Right lung (tissue), 5 donors: Measurements from ENCODE around the gene CASZ1. TPM values are rescaled to one million over a fixed set of nuclear protein-coding genes. Genes with fewer than 3 reads are reported as not detected.

Experiments
- DNase-seq, 2 donors: peaks; one replicate each; pipeline ENCODE4 v3.0.0-alpha.2; 2013
- polyA plus RNA-seq, 5 donors: library from polyadenylated mRNA; unstranded; fragments of 120-200 nt; gene quantifications; one replicate each; pipeline versions ENCODE4 v1.2.1 to v1.2.3, GENCODE V29; 2013; ENCODE audit warnings: inconsistent platforms in 1 of 5, low replicate concordance in 1 of 5; ENCODE audit not compliant: insufficient read length in 5 of 5, insufficient read depth in 1 of 5

CASZ1 gene
- polyA plus RNA-seq, 5 donors: 14.9 to 21.4 (median 16.9) TPM

DNA sequence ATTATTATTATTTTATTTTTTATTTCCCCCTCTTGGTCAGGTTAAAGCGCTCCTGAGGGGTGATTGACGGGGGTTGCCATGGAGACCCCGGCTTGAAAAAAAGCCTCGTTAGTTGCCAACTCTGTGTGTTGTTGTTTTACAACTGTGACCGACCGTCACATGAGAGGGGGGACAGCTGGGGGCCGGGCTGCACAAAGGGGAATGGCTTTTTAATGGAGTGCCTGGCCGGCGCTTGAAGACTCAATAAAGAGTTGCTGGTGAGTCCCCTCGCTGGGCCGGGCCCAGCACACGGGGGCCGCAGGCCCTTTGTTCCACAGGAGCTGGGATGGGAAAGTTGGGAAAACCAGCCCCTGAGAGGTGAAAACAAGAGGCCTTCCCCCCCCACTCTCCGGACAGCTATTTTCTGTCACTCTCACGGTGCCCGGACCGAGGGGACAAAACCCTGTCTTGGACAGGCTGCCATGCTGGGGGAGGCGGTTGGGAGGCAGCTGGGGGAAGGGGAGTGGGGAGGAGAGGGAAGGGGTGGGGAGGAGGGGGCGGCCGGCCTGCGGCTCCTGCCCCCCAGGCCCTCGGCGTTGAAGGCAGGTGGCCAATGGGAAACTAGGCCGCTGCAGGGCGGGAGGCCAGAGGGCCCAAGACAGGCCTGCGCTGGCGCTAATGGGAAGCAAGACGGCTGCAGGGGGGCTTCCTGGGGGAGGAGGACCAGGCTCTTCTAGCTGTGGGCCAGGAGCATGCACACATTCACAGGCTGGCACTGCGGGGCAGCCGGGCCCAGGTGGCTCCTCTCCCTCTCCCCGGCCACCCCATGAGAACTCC is 67.6 kb downstream of the CASZ1 start:
- peak; percentile 70 to 76 for DNase-seq

DNA sequence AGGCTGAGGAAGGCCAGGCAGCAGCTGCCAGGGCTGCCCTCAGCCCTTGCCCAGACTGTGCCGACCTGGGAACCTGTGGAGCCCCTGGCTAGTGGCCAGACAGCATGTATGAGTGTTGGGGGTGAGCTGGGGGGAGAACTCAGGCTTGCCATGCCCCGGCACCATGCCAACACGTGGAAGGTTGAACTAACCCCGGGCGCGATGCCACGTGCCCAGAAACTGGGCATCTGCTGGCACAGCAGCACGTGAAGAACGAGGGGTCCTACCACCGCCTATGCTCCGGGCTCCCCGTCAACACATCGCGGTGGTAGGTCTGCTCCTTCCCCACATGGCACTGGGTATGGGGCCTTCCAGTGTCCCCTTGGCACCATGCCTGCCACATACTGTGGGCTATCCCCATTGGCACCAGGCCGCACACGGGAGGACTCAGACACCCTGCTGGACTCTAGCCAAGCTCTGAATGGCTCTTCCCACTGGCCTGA is 68.7 kb downstream of the CASZ1 start:
- no peak for DNase-seq

DNA sequence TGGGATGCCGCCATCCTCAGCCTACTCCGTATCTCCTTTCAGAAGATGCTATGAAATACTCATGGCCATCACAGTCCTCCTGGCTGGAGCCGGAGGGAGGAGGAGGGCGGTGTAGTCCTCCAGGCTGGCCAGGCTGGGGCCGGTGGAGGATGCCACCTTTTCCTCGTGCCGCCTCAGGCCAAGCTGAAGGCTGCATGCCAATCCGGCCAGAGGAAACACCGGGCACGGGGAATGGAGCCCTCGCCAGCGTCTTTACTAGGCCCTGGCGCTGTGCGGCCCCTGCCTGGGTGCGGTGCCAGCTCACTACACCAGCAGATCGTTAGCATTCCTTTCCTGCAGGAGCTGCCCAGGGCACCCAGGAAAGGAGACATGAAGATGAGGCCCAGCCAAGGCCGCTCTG is 70.1 kb downstream of the CASZ1 start:
- DNase-seq: no peak

DNA sequence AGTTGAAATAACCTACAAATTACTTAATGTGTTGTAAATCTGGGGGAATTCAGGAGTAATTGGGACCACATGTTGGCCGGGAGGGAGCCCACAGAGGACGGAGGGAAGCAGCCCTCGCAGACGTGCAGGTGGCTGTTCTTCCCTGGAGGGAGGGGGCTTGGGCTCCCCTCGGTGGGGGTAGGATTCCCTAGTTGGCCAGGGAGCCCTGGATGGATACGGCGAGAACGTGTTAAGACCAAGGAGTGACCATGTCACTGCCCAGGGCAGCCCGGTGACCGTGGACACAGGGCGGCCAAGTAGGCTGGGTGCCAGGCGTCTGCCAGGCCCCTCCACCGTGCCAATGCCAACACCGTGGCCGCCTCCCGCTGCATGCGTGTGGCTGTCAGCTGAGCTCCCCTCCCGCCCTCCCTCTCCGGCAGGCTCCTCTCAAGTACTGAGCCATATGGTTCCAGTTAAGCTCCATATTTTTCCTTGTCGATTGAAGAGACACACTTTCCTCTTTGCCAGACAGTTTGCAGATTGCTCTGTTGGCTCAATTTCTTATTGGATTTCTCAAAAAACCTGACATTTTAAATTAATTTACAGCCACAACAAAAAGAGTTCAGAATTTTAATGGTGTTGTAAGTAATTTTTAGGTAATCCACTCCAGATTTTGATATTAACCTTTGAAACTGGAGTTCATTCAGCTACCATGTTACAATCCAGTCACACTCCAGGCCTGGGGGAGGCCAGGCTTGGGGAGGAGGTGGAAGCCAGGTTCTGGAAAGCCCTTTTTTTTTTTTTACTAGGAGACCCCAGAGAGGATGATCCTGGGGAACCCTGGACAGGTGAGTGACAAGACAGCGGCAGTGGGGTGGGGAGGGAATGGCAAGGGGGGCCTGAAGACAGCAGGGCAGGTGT is 71.2 kb downstream of the CASZ1 start:
- peak; percentile 56 to 59 for DNase-seq

DNA sequence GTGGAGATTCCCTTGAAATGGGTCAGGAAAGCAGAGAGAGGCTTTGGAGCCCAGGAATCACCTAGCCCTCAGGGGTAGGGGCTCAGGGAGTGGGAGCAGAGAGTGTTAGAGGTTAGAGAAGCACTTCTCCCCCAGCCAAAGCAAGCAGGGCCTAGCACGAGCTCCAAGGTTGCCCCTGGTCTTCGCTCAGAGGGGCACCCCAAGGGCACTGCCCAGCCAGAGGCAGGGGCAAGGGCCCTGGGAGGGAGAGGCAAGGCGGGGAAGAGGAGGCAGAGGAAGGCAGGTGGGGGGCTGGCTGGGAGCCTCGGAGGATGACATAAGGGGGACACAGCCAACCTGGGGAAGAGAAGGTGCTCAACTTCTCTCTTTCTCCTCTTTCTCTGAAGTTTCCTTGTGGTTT is 71.9 kb downstream of the CASZ1 start:
- no peak for DNase-seq

DNA sequence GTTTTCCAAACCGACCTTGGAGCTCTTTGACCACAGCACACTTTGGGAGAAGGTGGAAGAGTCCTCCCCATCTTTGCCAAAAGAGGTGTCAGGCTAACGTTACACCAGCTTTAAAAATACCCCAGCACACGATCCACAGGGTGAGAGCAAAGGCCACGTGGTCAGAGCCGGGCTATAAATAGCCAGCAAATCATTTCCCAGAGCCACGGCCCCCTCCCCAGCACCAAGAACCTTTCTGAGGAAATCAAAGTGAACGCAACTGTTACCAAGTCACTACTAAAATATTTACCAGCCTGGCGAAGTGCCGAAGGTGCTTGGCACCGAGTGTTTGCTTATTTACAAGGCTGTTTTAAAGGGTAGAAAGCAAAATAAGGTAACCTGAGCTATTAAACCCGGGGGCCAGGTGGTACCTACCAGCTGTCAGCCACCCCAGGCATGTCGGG is 72.4 kb downstream of the CASZ1 start:
- DNase-seq: peak; percentile 77 to 79

DNA sequence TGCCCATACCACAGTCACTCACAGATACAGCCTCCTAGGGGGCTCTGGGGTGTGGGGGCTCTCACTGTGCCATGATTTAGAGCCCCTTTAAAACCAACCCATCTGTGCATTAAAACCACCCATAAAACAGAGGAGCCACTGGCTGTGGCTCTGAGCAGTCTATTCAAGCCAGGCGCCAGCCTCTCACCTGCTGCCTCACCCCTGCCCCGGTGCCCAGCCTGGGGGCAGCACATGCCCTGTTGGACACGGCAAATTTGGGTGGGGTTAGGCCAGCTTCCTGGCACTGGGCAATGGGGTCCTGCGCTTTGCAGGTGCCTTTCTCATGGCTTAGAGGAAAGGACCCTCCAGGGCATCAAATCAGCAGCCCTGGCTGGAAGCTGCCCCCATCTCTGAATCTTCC is 73.1 kb downstream of the CASZ1 start:
- no peak for DNase-seq

DNA sequence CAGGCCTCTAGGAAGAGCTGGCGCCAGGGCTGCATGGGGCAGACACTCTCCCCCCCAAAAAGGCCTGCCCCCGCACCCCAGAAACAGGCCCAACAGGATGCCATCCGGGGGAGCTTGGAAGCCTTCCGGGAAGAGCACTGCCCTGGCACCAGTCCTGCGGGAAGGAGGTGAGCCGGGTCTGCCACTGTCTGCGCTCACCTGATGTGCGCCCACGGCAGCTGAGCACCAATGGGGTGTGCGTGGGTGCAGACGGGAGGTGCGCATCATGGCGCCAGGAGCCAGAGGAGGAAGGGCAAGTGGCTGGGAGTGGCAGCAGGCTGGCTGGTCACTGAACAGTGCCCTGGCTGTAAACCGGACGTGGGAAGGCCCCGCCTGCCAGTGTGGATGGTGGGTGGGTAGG is 73.6 kb downstream of the CASZ1 start:
- DNase-seq: no peak

DNA sequence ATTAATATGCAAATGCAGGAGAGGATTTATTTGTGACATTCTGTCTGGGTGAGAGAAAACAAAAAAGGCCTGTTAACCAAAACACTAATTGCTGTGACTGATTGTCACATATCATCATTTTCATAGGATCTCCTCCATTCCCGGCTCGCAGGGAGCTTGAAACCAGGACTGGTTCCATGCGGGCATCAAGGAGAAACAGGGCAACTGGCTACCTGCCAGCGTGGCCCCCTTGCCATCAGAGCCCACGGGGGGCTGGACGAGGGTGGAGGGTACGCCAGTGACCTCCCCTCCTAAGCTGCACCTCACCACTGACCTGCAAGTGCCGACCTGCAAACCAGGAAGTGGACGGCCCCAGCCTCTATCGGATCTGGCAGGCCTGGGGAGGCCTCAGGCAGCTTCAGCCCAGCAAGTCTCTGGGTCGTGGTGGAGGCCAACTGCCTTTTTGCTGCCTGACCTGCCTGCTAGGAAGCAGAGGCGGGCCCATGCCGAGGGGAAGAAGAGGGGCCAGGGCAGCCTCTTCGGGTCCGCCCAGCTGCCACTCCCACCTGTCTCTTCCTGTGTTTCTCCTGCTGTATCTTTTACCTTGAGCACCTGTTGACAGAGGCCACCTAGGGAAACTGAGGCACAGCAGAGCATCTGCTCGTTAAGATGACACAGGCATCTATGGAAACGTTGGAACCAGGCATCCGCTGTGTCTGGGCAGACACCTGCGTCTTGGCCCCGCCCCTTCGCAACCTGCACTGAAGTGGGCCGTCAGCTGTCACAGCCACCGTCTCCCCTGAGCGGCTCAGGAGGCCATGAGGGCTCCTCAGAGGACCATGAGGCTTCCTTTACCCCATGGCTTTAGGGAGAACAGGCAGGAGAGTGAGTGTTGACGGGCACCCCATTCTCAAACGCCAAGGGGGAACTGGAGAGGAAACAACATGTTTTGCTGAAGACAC is 74.8 kb downstream of the CASZ1 start:
- DNase-seq: no peak

DNA sequence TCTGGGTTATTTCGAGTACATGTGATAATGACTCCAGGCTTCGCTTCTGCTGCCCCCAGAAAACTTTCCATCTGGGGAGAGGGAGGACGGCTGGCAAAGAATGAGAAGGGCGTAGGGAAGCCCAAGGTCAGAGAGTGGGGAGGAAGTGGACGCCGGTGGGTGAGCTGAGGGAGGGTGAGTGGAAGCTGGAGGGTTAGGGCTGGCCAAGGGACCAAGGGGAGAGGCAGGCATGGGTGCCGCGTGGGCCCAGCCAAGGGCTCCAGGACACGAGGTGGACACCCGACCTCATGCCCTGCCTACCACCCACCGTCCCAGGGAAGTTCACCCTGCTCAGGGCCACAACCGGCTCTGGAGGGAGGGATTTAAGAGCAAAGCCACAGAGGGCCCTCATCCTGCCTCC is 75.8 kb downstream of the CASZ1 start:
- no peak for DNase-seq

DNA sequence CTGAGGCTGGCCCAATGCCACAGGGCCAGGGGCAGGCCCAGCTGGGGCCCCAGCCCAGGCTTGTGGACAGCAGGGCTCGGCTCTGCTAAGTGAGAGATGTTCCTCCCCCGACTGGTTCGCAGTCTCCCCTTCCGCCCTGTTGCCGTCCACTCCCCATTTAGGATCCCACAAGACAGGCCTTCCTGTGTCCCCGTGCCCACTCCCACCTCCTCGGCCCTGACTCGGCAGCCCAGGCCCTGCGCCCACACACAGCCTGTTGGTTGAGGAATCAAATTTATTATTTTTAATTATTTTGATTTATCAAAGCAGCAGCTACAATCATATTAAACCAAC is 78.4 kb downstream of the CASZ1 start:
- DNase-seq: no peak

DNA sequence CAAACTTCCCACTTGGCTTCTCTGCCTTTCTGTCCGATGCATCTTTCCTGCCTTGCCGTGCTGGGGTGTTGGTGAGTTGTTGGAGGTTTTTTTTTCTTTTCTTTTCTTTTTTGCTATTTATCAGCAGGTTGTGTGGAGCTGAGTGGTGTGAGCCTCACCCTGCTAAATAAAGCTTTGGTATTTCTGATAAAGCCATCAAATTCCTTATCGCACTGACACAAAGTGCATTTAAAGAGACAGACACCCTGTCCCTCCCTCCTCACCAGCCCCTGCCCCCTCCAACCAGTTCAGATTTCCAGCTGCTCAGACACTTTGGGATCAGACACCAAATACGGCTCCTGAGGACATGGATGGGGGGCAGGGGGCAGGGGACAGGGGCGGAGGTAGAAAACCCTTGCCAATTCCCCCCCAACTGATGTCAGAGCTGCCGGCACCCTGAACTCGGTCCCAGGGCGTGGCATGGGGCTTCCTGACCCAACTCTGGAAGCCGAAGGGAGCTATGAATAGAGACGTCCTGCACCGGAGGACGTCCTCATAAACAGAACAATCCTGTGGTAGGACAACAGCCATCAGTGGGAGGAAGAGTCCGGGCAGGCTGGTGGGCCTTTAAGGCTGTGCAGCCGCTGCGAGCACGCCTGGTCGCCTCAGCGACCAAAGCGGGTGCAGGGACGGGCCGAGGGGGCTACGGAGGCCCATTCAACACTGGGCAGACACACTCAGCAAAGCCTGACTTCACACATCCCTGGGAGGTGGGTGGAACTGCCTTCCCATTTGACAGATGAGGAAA is 79.0 kb downstream of the CASZ1 start:
- no peak for DNase-seq

DNA sequence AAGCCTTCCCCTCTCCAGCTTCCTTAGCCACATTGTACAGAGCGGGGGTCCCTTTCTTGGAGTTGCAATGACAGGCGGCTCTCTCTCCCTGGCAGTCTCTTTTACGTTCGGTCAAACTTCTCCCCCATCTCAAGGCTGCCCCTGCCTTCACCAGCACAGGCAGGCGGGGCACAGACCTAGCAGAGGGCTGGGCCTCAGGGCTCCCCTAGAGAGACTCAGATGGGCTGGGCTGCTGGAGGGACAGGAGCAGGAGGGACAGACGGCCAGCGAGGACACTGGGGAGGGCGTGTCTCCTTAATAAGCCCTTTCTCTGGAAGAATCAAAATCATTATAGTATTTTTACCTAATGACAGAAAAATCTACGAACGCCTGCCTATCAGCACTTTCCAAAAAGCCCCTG is 79.6 kb downstream of the CASZ1 start:
- DNase-seq: no peak

DNA sequence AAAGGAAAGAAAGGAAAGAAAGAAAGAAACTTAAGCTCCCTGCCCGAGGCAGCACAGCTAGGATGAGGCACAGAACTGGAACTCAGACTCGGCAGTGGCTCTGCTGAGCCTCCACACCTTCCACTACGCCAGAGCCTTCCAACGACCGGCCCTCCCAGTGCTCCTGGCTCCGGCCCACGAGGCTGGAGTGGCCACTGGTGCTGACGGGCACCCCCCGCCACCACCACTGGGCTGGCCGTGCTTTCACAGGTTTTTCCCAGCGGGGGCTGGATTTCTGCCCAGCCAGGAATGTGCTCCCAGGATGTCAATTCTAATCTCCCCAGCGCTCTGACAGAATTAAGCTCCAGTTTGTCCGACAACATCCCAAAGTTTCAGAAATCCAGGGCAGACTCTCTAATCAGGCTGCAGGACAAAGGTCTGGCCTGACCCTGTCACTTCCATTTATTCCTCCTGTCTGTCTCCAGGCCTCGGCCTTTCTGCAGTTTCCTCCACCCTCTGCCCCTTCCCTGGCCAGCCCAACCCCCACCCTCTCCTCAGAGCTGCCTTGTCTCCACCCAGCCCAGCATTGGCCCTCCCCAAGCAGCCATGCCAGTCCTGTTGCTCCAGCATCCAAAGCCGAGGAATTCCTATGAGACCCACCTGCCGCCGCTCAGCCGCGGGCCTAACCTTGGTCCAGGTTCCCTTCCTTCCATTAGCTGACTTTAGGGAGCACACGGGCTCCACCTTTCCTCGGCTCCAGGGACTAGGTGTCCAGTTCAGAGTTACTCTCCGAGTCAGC is 81.9 kb downstream of the CASZ1 start:
- DNase-seq: no peak

DNA sequence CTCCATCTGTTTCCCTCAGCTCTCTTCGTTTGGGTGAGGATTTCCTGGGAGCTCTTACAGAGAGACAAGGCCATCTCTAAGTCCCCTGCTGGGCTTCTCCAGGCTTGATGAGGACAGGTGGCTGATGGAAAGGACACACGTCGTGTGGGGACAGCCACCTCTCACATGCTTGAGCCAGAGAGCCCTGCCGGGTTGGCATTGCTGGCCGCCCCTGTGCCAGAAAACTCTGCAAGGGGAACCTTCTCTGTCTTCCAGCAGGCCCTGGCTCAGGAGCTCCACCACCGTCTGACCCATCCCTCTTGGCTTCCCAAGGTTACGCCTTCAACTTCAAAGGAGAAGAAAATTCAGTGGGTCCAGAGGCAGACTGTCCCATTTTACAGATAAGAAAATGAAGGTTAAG is 82.8 kb downstream of the CASZ1 start:
- DNase-seq: no peak

DNA sequence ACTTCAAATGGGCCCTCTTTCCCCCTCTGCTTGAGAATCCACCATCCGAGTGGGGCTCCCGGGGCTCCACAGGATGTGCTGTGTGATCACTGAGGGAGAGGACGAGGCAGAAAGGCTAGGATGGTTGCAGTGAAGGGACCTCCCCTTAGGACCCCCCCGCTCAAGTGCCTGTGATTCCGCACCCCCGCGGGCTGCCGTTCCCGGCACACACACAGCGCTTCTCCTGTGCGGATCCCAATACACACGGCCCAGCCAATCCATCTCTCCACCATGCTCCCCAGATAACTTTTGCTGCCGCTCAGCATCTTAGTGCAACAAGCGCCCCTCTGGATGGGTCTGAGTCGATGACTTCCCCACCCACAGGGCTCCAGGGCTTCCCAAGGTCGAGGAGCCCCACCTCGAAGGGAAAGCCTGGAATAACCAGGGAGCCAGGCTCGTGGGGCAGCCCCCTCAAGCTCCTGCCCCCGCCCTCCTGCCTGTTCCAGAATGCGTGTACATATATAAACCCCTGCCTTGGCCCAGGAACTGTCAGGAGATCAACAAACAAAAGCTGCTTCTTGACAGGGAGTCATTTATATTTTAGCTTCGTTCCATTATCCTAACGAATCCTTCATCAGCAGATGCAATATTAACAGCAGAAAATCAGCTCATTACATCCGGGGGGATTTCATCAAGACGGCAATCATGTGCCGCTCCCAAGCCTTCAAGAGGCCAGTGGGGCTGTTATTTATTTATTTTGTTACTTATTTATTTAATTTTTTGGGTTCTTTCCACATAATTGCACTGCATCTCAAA is 83.7 kb downstream of the CASZ1 start:
- no peak for DNase-seq

DNA sequence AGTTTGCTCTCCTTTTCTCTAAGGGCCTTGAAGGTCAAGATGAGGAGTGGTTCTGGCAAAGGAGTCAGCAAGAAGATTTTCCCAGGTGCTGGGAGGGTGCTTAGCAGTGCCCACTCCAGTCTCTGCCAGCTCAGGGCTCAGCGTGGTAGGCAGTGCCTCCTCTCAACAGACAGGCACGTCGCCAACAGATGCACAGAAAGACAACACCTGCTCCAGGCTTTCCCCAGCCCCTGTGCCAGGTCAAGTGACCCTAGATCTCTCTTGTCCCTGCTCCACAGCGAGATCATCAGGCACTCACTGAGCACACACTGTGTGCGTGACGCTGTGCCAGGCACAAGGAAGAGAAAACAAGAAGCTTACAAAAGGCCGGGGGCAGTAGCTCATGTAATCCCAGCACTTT is 86.0 kb downstream of the CASZ1 start:
- DNase-seq: no peak

DNA sequence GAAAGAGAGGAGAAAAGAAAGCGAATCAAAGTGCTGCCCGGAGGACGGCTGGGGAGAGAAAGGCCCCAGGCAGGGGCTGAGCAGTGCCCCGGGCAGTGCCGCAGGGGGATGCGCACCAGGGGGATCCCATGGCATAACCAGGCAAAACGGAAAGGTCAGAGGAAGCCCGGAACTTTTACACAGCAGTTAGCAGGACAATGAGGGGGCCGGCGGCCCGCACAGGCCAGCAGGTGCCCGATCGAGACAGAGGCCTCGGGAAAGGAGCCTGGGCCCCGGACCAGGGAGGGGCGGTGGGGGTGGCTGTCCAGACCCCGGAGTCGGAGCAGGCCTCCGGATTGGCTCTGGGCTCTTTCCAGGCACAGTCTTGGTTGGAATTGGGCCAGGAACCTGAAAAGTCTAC is 86.8 kb downstream of the CASZ1 start:
- DNase-seq: no peak

DNA sequence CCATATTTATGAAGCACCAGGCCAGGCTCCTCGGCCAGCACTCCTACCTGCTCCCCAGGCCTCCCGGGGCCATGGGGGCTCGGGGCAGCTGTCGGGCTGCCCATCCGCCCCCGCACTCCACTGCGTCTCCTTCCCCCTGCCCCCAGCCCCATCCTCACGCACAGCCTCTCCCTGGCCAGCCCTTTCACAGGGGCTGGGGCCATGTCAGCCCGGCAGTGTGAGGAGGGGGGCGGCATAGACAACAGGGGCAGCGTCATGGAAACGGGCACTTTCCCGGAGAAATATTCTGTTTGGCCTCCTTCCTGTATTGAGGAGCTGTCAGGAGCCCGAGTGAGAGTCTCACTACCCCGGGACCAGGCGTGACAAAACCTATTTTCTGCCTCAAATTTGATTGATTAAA is 87.3 kb downstream of the CASZ1 start:
- DNase-seq: no peak
